ENCODE results near the gene CLHC1. TPM values are rescaled to one million over a fixed set of nuclear protein-coding genes. Genes with fewer than 3 reads are reported as not detected.

CLHC1 gene
- total and polyA plus RNA-seq, 2 of the 8 experiments (the other 6 are each of a cell fraction or from before 2014, with no cell fraction given): 2.6 to 10.8 TPM

DNA sequence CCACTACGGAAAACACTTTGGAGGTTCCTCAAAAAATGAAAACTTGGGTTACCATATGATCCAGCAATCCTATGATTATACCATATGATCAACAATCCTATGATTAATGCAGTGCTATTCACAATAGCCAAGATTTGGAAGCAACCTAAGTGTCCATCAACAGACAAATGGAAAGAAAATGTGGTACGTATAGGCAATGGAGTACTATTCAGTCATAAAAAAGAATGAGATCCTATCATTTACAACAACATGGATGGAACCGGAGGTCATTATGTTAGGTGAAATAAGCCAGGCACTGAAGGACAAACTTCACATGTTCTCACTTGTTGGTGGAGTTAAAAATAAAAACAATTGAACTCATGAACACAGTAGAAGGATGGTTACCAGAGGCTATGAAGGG is 27.6 kb downstream of the CLHC1 start (continued):
- TF ChIP-seq, protein P1, sequence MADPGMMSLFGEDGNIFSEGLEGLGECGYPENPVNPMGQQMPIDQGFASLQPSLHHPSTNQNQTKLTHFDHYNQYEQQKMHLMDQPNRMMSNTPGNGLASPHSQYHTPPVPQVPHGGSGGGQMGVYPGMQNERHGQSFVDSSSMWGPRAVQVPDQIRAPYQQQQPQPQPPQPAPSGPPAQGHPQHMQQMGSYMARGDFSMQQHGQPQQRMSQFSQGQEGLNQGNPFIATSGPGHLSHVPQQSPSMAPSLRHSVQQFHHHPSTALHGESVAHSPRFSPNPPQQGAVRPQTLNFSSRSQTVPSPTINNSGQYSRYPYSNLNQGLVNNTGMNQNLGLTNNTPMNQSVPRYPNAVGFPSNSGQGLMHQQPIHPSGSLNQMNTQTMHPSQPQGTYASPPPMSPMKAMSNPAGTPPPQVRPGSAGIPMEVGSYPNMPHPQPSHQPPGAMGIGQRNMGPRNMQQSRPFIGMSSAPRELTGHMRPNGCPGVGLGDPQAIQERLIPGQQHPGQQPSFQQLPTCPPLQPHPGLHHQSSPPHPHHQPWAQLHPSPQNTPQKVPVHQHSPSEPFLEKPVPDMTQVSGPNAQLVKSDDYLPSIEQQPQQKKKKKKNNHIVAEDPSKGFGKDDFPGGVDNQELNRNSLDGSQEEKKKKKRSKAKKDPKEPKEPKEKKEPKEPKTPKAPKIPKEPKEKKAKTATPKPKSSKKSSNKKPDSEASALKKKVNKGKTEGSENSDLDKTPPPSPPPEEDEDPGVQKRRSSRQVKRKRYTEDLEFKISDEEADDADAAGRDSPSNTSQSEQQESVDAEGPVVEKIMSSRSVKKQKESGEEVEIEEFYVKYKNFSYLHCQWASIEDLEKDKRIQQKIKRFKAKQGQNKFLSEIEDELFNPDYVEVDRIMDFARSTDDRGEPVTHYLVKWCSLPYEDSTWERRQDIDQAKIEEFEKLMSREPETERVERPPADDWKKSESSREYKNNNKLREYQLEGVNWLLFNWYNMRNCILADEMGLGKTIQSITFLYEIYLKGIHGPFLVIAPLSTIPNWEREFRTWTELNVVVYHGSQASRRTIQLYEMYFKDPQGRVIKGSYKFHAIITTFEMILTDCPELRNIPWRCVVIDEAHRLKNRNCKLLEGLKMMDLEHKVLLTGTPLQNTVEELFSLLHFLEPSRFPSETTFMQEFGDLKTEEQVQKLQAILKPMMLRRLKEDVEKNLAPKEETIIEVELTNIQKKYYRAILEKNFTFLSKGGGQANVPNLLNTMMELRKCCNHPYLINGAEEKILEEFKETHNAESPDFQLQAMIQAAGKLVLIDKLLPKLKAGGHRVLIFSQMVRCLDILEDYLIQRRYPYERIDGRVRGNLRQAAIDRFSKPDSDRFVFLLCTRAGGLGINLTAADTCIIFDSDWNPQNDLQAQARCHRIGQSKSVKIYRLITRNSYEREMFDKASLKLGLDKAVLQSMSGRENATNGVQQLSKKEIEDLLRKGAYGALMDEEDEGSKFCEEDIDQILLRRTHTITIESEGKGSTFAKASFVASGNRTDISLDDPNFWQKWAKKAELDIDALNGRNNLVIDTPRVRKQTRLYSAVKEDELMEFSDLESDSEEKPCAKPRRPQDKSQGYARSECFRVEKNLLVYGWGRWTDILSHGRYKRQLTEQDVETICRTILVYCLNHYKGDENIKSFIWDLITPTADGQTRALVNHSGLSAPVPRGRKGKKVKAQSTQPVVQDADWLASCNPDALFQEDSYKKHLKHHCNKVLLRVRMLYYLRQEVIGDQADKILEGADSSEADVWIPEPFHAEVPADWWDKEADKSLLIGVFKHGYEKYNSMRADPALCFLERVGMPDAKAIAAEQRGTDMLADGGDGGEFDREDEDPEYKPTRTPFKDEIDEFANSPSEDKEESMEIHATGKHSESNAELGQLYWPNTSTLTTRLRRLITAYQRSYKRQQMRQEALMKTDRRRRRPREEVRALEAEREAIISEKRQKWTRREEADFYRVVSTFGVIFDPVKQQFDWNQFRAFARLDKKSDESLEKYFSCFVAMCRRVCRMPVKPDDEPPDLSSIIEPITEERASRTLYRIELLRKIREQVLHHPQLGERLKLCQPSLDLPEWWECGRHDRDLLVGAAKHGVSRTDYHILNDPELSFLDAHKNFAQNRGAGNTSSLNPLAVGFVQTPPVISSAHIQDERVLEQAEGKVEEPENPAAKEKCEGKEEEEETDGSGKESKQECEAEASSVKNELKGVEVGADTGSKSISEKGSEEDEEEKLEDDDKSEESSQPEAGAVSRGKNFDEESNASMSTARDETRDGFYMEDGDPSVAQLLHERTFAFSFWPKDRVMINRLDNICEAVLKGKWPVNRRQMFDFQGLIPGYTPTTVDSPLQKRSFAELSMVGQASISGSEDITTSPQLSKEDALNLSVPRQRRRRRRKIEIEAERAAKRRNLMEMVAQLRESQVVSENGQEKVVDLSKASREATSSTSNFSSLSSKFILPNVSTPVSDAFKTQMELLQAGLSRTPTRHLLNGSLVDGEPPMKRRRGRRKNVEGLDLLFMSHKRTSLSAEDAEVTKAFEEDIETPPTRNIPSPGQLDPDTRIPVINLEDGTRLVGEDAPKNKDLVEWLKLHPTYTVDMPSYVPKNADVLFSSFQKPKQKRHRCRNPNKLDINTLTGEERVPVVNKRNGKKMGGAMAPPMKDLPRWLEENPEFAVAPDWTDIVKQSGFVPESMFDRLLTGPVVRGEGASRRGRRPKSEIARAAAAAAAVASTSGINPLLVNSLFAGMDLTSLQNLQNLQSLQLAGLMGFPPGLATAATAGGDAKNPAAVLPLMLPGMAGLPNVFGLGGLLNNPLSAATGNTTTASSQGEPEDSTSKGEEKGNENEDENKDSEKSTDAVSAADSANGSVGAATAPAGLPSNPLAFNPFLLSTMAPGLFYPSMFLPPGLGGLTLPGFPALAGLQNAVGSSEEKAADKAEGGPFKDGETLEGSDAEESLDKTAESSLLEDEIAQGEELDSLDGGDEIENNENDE (IDR thresholded peaks at IDR 0.05; ENCODE audit: insufficient replicate concordance, low read length): no peak
- no peak for TF ChIP-seq PHF8 (conservative IDR thresholded peaks at IDR 0.05; ENCODE audit: low read depth, low read length)
- TF ChIP-seq TCF12 (IDR thresholded peaks at IDR 0.05; ENCODE audit: low read depth, low read length): no peak
- TF ChIP-seq SIN3A (conservative IDR thresholded peaks at IDR 0.05 in 1 of 2, IDR thresholded peaks at IDR 0.05 in 1 of 2; ENCODE audit: low read depth in 1 of 2, low read length in 2 of 2): no peak
- TF ChIP-seq, protein P2, sequence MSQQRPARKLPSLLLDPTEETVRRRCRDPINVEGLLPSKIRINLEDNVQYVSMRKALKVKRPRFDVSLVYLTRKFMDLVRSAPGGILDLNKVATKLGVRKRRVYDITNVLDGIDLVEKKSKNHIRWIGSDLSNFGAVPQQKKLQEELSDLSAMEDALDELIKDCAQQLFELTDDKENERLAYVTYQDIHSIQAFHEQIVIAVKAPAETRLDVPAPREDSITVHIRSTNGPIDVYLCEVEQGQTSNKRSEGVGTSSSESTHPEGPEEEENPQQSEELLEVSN (IDR thresholded peaks at IDR 0.05): no peak
- TF ChIP-seq CHD2 (IDR thresholded peaks at IDR 0.05; ENCODE audit: low read length): no peak
- no peak for TF ChIP-seq RBBP5 (IDR thresholded peaks at IDR 0.05; ENCODE audit: borderline replicate concordance, low read depth, low read length)
- no peak for TF ChIP-seq BRCA1 (IDR thresholded peaks at IDR 0.05; ENCODE audit: low read depth, low read length)
- no peak for TF ChIP-seq CHD1 (IDR thresholded peaks at IDR 0.05; ENCODE audit: low read depth, low read length)
- TF ChIP-seq, protein P3, sequence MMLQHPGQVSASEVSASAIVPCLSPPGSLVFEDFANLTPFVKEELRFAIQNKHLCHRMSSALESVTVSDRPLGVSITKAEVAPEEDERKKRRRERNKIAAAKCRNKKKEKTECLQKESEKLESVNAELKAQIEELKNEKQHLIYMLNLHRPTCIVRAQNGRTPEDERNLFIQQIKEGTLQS (IDR thresholded peaks at IDR 0.05; ENCODE audit: insufficient read depth, low read depth, low read length): no peak
- TF ChIP-seq BCL11A (IDR thresholded peaks at IDR 0.05; ENCODE audit: low read depth in 2 of 2, low read length in 2 of 2): no peak
